DND-41 (cell line): ENCODE data around the gene PRKCB.

Experiments
- EZH2 ChIP-seq: IDR thresholded peaks from 3 replicates; pipeline ENCODE4 v1.6.1; 2012; ENCODE audit warnings: borderline replicate concordance, low read depth, mild to moderate bottlenecking, moderate library complexity, low read length, inconsistent platforms; ENCODE audit not compliant: severe bottlenecking
- TF ChIP-seq, protein P1 (sequence below): IDR thresholded peaks from 2 replicates; pipeline ENCODE4 v1.5.1; 2012; ENCODE audit warnings: borderline replicate concordance, low read length, moderate library complexity, mild to moderate bottlenecking; ENCODE audit not compliant: poor library complexity, severe bottlenecking; ENCODE audit errors: extremely low read depth

- no peak for TF ChIP-seq EZH2
- TF ChIP-seq, protein P1, sequence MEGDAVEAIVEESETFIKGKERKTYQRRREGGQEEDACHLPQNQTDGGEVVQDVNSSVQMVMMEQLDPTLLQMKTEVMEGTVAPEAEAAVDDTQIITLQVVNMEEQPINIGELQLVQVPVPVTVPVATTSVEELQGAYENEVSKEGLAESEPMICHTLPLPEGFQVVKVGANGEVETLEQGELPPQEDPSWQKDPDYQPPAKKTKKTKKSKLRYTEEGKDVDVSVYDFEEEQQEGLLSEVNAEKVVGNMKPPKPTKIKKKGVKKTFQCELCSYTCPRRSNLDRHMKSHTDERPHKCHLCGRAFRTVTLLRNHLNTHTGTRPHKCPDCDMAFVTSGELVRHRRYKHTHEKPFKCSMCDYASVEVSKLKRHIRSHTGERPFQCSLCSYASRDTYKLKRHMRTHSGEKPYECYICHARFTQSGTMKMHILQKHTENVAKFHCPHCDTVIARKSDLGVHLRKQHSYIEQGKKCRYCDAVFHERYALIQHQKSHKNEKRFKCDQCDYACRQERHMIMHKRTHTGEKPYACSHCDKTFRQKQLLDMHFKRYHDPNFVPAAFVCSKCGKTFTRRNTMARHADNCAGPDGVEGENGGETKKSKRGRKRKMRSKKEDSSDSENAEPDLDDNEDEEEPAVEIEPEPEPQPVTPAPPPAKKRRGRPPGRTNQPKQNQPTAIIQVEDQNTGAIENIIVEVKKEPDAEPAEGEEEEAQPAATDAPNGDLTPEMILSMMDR = no peak
These were observed 11.5 kb downstream of the PRKCB start for GRCh38 chr16:23847251-23847650.
